NOMO-1 (cell line): ENCODE measurements around the gene TBK1.

Experiments used
- DNase-seq, 2 experiments: peaks; one replicate each; lab custom pipeline; 2025; ENCODE audit not compliant: unreplicated experiment in 2 of 2; lab: John Stamatoyannopoulos, UW

TBK1 gene

DNA sequence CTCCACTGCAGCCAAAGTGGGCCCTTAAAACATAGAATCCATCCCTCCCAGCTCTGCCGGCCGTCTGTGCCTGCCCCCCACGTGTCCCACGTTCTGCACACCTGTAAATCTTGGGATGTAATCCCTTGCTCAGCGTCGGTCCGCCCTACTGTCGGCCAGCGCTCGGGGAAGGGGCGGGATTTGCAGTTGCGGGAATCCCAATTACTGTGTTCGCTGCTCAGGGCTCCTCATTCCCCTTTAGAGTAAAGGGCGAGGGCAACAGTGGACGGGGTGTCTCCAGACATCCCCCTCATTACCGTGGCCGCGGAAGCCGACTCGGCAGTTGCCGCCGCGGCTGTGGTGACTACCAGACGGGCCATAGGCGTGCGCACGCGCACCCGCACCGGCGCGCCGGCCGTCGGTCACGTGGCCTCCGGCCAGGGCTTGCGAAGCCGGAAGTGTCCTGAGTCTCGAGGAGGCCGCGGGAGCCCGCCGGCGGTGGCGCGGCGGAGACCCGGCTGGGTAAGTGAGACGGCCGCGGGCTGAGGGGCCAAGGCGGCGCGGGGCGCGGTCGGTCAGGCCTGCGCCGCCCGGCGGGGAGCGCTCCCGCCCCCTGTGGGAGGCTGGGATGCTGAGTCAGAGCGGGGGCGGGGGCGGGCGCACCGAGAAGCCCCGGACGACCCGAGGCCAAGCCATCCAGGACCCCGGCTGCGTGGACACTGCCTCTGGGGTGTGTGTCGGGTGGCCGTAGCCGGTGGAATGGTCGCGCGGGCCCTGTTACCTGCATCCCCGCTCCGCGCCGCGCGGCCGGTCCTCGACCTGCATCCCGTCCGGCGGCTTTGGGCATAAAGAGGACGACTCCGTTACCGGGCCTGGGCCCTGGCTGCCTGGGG is at the start of gene TBK1:
TBK1 (plus strand) TSS at position 434 of the 872 bp plus-strand sequence. CDS start 3,751 bp downstream, outside the sequence.
- DNase-seq = peak; percentile 60 to 66

GRCh38 chr12:64402181-64402580 is 49.7 kb upstream of the TBK1 start:
- DNase-seq = no peak

DNA sequence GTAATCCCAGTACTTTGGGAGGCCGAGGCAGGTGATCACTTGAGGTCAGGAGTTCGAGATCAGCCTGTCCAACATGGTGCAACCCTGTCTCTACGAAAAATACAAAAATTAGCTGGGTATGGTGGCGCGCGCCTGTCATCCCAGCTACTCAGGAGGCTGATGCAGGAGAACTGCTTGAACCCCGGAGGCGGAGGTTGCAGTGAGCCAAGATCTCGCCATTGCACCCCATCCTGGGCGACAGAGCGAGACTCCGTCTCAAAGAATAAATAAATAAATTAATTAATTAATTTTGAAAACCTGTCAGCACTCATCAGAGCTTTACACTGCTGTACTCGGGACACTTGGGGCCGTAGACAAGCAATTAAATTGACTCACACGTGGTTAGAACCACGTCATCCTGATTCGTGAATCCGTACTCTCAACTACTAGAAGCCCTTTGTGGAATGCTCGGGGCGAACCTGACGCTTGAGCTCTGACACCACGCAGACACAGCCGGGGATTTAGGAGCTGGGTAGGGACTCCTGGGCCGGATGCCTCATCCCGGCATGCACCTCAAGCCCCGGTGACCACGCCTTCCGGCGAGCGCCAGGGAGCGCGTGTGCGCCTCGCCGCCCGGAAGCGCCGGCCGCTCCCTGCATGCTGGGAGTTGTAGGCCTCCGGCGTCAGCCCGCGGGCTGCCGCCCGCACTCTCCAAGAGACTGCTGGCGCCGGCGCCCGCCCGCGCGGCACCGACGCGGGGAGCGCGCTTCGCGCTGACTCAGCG is 48.0 kb upstream of the TBK1 start, which contains the start of gene XPOT:
XPOT (plus strand) TSS at position 686 of the 763 bp plus-strand sequence. CDS start 5,644 bp downstream, outside the sequence.
- peak; percentile 91 to 98 for DNase-seq

GRCh38 chr12:64404470-64405256 is 47.3 kb upstream of the TBK1 start:
- DNase-seq = peak; percentile 30 to 65

DNA sequence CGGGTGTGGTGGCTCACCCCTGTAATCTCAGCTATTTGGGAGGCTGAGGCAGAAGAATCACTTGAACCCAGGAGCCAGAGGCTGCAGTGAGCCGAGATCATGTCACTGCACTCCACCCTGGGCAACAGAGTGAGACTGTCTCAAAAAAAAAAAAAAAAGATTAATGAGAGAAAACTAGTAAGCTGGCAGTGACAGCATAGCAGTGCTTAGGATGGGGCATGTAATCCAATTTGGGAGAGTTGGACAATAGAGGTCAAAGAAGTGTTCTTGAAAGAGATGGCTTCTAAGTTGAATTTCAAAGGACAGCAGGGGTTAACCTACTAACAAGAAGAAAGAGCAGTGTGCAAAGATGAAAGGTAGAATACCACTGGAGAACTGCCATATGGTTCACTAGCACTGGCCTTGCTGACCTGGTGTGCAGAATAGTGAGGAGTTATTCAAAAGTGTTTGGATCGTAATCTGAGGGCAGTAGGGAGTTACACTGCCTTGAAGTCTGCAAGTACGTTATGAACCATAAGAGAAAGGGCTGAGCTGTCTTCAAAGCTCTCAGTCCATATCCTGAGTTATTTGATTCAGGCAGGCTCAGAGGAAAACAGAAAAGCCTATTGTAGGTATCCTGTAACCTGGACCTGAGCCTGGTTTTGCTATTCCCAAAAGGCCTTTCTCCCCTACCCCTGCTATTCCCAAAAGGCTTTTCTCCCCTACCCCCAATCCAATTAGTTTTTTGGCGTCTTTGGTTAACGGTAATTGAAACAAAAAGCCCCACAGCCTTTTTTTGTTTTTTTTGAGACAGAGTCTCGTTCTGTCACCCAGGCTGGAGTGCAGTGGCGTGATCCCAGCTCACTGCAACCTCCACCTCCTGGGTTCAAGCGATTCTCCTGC is 44.3 kb upstream of the TBK1 start:
- DNase-seq = no peak

DNA sequence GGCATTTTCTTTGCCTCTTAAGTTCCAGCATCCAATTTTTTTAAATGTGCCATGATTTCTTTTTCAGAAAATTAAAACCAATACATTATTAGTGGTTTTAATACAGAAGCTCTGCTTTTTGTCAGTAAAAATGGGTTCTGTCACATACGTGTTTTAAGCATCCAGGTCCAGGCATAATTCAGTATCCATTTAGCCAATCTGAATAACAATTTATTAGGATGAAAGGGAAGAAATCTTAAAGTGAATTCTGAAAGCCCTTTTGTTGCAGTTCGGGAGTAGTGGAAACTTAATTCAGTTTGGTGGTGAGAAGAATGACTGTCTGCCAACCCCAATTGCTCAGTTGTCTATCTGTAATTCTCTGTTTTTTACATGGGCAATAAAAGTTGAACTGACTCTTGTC is 40.5 kb upstream of the TBK1 start:
- no peak for DNase-seq

DNA sequence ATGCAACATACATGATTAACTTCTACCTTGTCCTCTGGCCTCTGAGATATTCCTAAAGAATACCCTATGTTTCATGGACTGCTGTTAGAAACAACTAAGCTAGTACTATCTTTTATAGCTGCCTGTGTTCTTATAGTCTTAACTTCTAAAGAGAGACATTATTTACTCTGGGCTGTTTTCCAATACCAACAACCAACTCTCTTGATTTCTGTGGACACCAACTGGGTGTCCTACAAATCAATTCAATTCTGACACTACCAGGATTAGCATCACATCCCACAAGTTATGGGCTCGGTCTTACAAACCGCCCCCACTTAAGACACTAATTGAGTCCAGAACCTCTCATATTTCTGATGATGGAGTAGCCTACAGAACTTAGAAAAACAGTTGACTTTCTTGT is 39.5 kb upstream of the TBK1 start:
- no peak for DNase-seq

DNA sequence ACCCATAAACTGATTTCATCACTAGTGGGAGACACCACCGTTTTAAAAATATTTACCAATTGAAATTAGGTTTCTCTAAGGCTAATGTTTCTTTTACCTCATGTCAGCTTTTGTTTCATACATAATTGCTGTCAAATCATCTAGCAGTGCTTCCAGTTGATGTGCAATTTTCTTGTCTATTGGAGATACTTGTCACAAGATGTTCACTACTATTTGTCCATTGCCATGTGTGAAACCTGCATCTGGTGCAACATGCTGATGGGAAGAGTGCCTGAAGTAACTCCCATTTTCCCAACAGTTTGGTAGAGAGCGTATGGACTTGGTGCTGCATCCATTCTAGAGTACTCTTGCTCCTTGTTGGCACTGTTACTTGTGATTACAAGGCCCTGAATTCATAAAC is 38.0 kb upstream of the TBK1 start:
- DNase-seq = no peak

- no peak for DNase-seq
Measured at GRCh38 chr12:64418209-64418608, 33.7 kb upstream of the TBK1 start.

DNA sequence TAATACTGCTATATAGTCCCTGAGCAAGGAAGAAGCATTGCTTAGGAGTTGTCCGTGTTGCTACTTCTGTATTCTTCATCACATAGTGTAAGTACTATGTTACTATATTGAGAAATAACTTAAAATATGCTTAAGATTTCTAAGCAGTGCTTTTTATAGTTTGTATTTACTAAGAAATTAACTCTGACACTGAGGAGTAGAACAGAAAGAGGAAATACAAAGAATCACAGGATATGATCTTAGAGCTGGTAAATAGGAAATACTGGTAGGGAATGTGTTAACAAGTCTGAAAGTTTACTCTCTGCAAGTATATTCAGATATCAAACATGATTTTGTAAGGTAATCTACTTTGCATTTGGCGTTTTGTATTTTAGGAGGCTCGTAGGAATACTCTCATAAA is 32.2 kb upstream of the TBK1 start:
- DNase-seq = no peak

DNA sequence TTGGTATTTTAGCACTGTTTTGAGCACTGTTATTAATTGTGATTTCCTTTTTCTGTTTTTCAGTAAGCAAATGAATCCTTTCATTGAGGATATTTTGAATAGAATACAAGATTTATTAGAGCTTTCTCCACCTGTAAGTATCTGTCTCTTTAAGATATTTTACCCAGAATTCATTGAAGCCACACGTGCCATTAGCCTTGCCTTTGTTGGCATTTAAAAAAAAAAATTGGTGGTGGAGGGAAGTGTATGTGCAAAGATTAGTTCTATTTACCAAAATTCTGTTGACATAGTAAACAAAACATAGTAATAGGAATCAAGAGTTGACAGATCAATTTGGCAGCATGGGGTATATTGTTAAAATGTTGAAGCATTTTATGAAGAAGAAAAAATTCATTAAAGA is 23.9 kb upstream of the TBK1 start:
- DNase-seq = no peak

GRCh38 chr12:64428956-64429355 is 23.0 kb upstream of the TBK1 start:
- DNase-seq = no peak

- no peak for DNase-seq
Measured at GRCh38 chr12:64430886-64431285, 21.0 kb upstream of the TBK1 start.

DNA sequence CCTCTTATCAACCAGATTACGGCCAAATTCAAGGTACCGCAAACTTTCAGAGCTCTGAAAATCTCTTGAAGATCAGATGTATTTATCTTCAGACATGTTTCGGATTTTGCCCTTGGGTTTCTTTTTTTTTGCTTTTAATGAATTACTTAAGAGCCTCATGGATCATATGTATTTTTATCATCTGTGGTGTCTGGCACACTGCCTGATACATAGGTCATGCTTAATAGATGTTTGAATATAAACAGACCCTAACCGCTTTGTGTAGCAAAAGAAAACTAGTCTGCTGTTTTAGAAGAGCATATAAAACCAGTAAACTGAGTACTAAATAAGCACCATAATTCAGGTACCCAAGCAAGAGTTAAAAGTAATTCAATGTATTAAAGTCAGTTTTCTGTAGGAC is 20.1 kb upstream of the TBK1 start:
- DNase-seq = no peak

- no peak for DNase-seq
Measured at GRCh38 chr12:64433915-64434314, 18.0 kb upstream of the TBK1 start.

DNA sequence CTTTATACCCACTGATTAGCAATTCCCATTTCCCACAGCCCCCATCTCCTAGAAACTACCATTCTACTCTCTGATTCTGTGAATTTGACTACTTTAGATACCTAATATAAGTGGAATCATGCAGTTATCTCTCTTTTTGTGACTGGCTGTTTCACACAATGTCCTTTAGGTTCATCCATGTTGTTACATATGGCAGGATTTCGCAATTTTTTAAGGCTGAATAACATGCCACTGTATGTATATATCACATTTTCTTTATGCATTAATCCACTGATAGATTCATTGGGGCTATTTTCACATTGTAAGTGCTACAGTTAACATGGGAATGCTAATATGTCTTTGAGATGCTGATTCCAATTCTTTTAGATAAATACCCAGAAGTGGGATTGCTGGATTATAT is 11.8 kb upstream of the TBK1 start:
- no peak for DNase-seq

DNA sequence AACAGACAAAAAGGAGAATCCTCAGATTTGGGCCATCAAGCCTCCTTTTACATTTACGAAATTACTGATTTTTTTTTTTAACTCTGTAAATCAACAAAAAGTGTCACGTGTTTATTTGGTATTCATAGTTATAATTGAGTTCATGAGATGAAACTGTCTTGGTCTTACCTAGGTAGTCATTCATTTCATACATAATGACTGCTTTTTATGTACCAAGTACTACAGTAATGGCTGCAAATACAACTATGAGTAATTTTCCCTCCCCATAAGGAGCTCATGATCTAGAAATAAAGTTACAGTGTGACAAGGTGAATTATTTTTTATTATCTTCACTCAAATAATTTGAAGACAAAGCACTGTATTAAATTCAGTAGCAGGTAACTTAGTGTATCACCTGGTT is 6.4 kb upstream of the TBK1 start:
- no peak for DNase-seq

DNA sequence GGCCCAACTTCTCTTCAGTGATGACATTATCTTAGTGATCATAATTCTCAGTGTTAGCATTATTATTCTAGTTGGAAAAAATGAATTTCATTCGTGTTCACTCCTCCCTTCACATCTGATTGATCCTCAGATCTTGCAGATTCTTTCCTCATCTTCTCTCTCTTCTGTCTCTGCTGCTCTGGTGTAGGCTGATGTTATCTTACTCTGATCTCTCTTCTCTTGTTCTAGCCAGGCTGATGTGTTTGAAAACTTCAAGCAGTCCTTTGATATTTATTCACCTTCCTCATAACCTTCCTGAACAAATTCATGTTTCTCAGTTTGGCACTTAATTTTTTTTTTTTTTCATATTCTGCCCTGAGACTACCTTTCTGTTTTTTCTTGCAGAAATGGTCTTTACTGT is 5.6 kb upstream of the TBK1 start:
- no peak for DNase-seq

- no peak for DNase-seq
Measured at GRCh38 chr12:64450057-64450640, 1.8 kb upstream of the TBK1 start.
